GM10266 (cell line): ENCODE data around the gene FMNL3.
A peak's percentile ranks its signal among the peaks of the same experiment; 100 is the strongest.
"Not testable (repeated sequence)": the region's sequence is repeated elsewhere in the genome, so short reads cannot be mapped to it uniquely, and the experiment has no call there.

Source experiments
- DNase-seq: peaks from one replicate; pipeline ENCODE4 v3.0.0; 2012; ENCODE audit errors: extremely low spot score
- CTCF ChIP-seq: IDR thresholded peaks from 2 replicates; pipeline ENCODE4 v1.5.1; 2012; ENCODE audit warnings: mild to moderate bottlenecking, low read depth; ENCODE audit not compliant: control insufficient read depth, insufficient read depth; ENCODE audit errors: missing control alignments

Gene FMNL3

DNA sequence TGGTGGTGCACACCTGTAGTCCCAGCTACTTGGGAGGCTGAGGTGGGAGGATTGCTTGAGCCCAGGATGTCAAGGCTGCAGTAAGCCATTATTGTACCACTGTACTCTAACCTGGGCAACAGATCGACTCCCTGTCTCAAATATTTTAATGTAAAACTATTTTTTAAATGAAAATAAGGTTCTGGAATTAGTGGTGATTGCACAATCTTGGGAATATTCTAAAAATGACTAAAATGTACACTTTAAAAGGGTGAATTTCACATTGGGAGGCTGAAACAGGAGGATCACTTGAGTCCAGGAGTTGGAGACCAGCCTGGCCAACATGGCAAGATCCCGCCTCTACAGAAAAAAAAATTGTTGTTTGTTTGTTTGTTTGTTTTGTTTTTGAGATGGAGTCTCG, 21.2 kb upstream of the FMNL3 start:
- DNase-seq, result no peak
- no peak for TF ChIP-seq CTCF

- not testable (repeated sequence) for DNase-seq
Observed at GRCh38 chr12:49721355-49721754, 14.2 kb upstream of the FMNL3 start.

- DNase-seq, result no peak
- TF ChIP-seq CTCF, result peak; percentile 10
Observed at GRCh38 chr12:49720214-49720613, 13.0 kb upstream of the FMNL3 start.

DNA sequence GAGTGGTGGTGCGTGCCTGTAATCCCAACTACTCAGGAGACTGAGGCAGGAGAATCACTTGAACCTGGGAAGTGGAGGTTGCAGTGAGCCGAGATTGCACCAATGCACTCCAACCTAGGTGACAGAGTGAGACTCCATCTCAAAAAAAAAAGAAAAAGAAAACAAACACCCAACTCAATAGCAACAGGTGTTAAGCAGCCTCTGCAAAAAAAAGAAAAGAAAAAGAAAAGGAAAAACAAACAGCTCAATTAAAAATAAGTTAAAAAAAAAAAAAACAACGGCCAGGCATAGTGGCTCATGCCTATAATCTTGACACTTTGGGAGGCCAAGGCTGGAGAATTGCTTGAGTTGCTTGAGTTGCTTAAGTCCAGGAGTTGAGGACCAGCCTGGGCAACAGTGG, 10.6 kb upstream of the FMNL3 start:
- DNase-seq, result not testable (repeated sequence)

- peak; percentile 37 for DNase-seq
- no peak for TF ChIP-seq CTCF
Observed at GRCh38 chr12:49716553-49716952, 9.3 kb upstream of the FMNL3 start.

DNA sequence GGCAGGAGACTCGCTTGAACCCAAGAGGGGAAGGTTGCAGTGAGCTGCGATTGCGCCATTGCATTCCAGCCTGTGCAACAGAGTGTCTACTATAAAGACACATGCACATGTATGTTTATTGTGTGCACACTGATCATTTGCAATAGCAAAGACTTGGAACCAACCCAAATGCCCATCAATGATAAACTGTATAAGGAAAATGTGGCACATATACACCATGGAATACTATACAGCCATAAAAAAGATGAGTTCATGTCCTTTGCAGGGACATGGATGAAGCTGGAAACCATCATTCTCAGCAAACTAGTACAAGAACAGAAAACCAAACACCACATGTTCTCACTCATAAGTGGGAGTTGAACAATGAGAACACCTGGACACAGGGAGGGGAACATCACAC, 6.7 kb upstream of the FMNL3 start:
- not testable (repeated sequence) for DNase-seq

- DNase-seq, result no peak
- TF ChIP-seq CTCF, result no peak
Observed at GRCh38 chr12:49708851-49709250, 1.6 kb upstream of the FMNL3 start.

DNA sequence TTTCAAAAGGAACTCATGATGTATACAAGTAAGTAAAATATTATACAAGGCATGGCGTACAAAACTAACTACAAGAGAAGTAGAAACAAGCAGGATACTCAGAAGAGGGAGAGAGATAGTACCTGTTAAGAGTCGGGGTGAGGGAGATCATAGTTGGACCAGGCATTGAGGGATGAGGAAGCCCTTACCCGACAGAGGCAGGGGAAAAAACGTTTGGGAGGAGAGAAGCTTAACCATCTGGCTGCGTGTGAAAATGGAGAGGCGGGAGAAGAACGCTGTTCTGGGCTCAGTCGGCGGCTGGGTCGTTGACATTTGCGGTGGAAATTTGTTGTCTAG, 575 bp upstream of the FMNL3 start:
- DNase-seq, result no peak

More for the DNA sequence above, 575 bp upstream of the FMNL3 start:
- no peak for TF ChIP-seq CTCF
